GM21360 (cell line): Measurements from ENCODE around the gene ATXN7L1.

ENCODE experiments used
- ATAC-seq: cut with Tn5 transposase; IDR thresholded peaks from one replicate; pipeline ENCODE4 v1.9.1; 2021; ENCODE audit warnings: mild to moderate bottlenecking, moderate library complexity; ENCODE audit not compliant: unreplicated experiment

Gene ATXN7L1

GRCh38 chr7:105653441-105654005 lies 222.9 kb downstream of the ATXN7L1 start:
- no peak for ATAC-seq

GRCh38 chr7:105652359-105652993 lies 223.9 kb downstream of the ATXN7L1 start:
- peak; percentile 78 for ATAC-seq

- ATAC-seq, result no peak
These were observed 224.6 kb downstream of the ATXN7L1 start for GRCh38 chr7:105651798-105652197.

- ATAC-seq, result no peak
These were observed 225.9 kb downstream of the ATXN7L1 start for GRCh38 chr7:105650382-105650970.

- no peak for ATAC-seq
These were observed 226.5 kb downstream of the ATXN7L1 start for GRCh38 chr7:105649727-105650381.

GRCh38 chr7:105648561-105649401 lies 227.6 kb downstream of the ATXN7L1 start:
- no peak for ATAC-seq

DNA sequence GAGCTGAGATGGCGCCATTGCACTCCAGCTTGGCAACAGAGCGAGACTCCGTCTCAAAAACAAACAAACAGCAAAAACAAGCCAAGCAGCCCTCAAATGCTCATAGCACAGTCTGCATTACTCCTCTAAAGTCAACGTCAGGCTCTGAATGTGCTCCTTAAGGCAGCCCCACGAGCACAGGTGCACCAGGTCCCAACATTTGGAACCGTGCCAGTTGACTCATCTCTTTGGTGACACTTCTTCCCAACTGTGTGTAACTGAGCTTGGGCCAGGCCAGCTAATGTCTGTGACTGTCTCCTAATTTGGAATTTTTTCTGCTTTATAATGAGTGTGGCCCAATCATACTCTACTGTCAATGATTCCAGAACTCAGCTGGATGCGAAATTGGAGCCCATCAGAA lies 228.8 kb downstream of the ATXN7L1 start:
- ATAC-seq, result no peak

DNA sequence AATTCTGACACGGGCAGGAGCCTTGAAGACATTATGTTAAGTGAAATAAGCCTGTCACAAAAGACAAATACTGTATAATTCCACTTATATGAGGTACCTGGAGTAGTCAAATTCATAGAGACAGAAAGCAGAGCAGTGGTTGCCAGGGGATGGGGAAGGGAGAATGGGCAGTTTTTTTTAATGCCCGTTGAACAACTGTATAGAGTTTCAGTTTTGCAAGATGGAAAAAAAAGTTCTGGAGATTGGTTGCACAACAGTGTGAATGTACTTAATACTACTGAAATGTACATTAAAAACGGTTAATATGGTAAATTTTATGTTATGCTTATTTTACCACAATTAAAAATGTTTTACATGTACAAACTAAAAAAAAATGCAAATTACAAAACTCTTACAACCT lies 231.5 kb downstream of the ATXN7L1 start:
- no peak for ATAC-seq

DNA sequence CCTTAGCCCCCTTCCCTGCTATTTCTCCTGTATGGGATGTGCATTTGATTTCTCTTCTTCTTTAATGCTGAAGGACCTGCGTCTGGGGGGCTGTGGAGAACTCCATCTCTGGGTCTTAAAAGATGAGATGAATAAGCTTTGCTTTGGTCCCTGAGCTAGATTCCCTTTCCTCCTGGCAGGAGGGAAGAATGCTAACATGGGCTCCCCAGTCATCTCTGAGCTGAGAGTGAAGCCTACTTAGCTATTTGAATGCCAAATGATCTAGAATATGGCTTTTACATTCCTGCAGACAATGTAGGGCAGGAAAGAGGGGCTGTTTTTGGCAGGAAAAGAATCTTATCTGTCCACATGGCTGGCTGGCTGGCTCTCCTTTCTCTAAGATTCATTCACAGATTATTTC lies 232.5 kb downstream of the ATXN7L1 start:
- no peak for ATAC-seq

DNA sequence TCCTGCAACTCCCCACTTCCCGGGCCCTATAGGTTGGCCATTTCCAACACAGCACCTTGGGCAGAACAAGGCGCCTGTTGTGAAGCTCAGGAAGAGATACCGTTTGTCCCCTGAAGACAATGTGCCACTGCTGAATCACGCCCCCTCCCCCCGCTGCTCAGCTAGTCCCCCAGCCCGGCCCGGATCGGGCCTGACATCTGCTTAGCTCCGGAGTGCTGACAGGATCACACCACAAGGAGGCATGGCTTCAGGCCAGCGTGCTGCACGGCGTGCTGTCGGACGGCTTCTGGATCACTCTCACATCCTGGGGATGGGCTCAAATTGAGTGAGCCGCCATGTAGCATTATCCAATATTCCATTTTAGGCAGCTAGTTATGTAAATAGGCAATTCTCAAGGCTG lies 233.0 kb downstream of the ATXN7L1 start:
- ATAC-seq, result no peak

- no peak for ATAC-seq
These were observed 234.1 kb downstream of the ATXN7L1 start for GRCh38 chr7:105642264-105642663.

- no peak for ATAC-seq
These were observed 235.2 kb downstream of the ATXN7L1 start for GRCh38 chr7:105640956-105641810.

- no peak for ATAC-seq
These were observed 236.5 kb downstream of the ATXN7L1 start for GRCh38 chr7:105639667-105640493.

DNA sequence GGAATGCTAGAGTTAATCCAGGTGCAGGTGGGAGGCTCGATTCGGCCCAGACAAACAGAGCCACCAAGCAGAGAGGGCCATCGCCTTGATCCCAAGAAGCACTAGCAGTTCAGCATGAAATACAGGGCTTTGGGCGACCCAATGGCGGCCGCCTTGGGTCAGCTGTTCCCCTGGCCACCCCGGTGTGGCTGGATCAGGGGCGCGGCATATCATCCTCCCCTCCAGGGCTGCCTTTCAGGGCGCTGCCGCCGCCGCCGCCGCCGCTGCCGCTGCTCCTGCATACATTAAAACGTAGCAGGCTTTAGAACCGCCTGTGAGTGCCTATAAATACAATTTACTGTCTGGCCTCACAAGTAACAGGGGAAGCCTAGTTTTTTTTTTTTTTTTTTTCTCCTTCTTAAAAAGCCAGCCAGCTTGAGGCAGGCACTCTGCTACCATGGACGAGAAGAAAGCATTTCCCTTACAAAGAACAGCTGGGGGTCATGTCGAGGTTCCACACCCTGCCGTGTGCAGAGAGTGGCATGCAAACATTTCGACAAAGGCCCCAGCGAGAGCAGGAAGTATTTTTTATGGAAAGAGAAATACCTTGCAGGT lies 237.4 kb downstream of the ATXN7L1 start:
- ATAC-seq, result no peak

DNA sequence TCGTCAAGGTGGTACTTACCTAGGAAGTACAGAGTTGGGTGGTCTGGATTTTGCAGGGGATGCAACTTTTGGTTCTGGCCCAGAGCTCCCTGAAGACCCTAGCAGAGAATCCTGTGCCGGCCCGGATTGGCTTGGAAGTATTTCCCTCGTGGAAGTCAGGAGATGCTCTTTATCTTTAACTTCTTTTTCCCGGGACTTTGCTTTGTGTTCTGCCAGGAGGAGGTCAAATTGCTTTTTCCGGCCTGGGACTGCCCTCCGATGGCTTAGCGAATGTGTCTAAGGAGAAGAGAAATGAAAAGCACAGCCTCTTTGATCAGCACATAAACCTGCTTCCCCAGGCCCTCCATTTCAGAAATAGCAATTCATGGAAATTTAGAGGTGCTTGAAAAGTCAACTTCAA lies 238.1 kb downstream of the ATXN7L1 start:
- ATAC-seq, result no peak

- no peak for ATAC-seq
These were observed 238.6 kb downstream of the ATXN7L1 start for GRCh38 chr7:105637755-105638154.

DNA sequence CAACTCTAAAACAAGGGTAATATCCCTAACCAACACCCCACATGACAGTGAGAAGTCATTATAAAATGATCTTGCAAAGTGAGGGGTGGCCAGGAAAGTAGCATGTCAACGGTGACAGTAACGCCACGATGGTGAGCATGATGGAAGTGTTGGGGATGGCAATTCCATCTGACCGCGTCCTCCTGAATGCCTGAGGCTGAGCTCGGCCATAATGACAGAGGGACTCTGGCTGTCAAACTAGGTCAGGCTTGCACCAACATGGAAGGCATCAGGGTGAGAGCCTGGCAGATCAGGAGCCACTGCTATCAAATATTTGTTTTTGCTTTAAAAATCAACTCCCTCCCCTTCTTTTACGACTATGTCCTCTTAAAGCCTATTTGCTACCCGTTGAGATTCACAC lies 239.4 kb downstream of the ATXN7L1 start:
- no peak for ATAC-seq

DNA sequence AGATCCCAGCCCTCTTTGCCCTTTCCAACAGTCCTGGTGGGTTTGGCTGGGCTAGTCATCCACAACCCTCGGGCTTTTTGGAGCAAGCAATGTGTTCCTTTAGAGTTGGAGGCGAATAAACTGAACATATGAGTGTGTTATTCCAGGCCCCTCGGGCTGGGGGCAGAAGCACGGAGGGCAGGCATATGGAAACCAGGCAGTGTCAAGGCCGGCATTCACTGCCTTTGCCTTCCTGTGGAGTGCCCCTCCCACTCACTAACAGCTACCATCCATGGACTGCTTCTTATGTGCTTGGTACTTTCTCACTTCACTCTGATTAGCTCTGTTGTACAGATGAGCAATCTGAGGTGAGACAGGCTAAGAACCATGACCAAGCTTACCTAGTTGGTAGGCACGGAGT lies 241.2 kb downstream of the ATXN7L1 start:
- no peak for ATAC-seq

DNA sequence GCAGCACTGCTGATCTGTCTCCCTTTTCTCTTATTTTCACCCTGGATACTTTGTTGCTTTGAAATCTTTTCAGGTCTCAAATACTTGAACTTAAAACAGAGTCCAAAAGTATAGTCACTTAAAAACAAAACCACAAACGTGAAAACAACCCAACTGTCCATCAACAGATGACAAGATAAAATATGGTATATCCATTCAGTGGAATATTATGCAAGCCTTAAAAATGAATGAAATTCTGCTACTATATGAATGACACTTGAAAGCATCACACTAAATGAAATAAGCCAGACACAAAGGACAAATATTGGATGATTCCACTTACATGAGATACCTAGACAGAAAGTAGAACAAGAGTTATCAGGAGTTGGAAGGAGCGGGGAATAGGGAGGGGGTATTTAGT lies 250.4 kb downstream of the ATXN7L1 start:
- ATAC-seq, result no peak
